HepG2 (cell line): ENCODE results near the gene MBTPS1. TPM values are rescaled to one million over a fixed set of nuclear protein-coding genes. Genes with fewer than 3 reads are reported as not detected.

Experiments
- AHR ChIP-seq: IDR thresholded peaks from 2 replicates; pipeline ENCODE4 v1.6.1; 2018; ENCODE audit warnings: missing genetic modification reagents, missing compliant biosample characterization
- ARHGAP35 ChIP-seq: sonication (generic); formaldehyde crosslinking; IDR thresholded peaks from 2 replicates; pipeline ENCODE4 v1.9.0; 2022; ENCODE audit warnings: mild to moderate bottlenecking, inconsistent platforms, moderate library complexity, missing genetic modification reagents, borderline replicate concordance
- ARID2 ChIP-seq: sonication (generic); formaldehyde crosslinking; IDR thresholded peaks from 2 replicates; pipeline ENCODE4 v1.8.1; 2022; ENCODE audit warnings: mild to moderate bottlenecking, missing genetic modification reagents, borderline replicate concordance
- CENPT ChIP-seq: sonication (generic); formaldehyde crosslinking; IDR thresholded peaks from 2 replicates; pipeline ENCODE4 v1.8.0; 2022; ENCODE audit warnings: low read depth, mild to moderate bottlenecking, moderate library complexity, missing genetic modification reagents
- DNMT1 ChIP-seq: sonication (generic); formaldehyde crosslinking; IDR thresholded peaks from 2 replicates; pipeline ENCODE4 v1.5.1; 2020; ENCODE audit warnings: mild to moderate bottlenecking, missing genetic modification reagents
- HDAC6 ChIP-seq: fragments of 200-600 bp; sonication (generic); IDR thresholded peaks from 2 replicates; pipeline ENCODE4 v1.7.0; 2017; ENCODE audit warnings: mild to moderate bottlenecking, antibody characterized with exemption, low read length, low read depth
- MAF1 ChIP-seq: sonication (generic); formaldehyde crosslinking; IDR thresholded peaks from 2 replicates; pipeline ENCODE4 v1.5.0; 2020; ENCODE audit warnings: missing genetic modification reagents, borderline replicate concordance
- MAFF ChIP-seq: IDR thresholded peaks from 2 replicates; pipeline ENCODE4 v1.6.1; 2011; ENCODE audit warnings: low read depth, low read length, improper control_type of control experiment
- MLLT10 ChIP-seq: sonication (generic); formaldehyde crosslinking; IDR thresholded peaks from 2 replicates; pipeline ENCODE4 v1.4.0; 2020; ENCODE audit warnings: missing genetic modification reagents
- MZF1 ChIP-seq: sonication (generic); formaldehyde crosslinking; IDR thresholded peaks from 2 replicates; pipeline ENCODE4 v1.8.1; 2023; ENCODE audit warnings: mild to moderate bottlenecking, missing genetic modification reagents, borderline replicate concordance
- RARA ChIP-seq: IDR thresholded peaks from 2 replicates; pipeline ENCODE4 v1.6.1; 2016; ENCODE audit warnings: missing genetic modification reagents, missing compliant biosample characterization
- REPIN1 ChIP-seq: sonication (generic); formaldehyde crosslinking; IDR thresholded peaks from 2 replicates; pipeline ENCODE4 v1.8.0; 2022; ENCODE audit warnings: missing genetic modification reagents, low read depth, mild to moderate bottlenecking, borderline replicate concordance
- ZHX1 ChIP-seq: sonication (generic); formaldehyde crosslinking; IDR thresholded peaks from 2 replicates; pipeline ENCODE4 v1.8.1; 2022; ENCODE audit warnings: low read depth, mild to moderate bottlenecking, missing genetic modification reagents
- ZNF101 ChIP-seq: sonication (generic); formaldehyde crosslinking; IDR thresholded peaks from 2 replicates; pipeline ENCODE4 v1.4.0; 2020; ENCODE audit warnings: mild to moderate bottlenecking, low read depth, missing genetic modification reagents, borderline replicate concordance
- ZNF224 ChIP-seq: sonication (generic); formaldehyde crosslinking; IDR thresholded peaks from 2 replicates; pipeline ENCODE4 v1.5.0; 2020; ENCODE audit warnings: mild to moderate bottlenecking, missing genetic modification reagents
- ZNF292 ChIP-seq: sonication (generic); formaldehyde crosslinking; IDR thresholded peaks from 2 replicates; pipeline ENCODE4 v1.8.1; 2022; ENCODE audit warnings: mild to moderate bottlenecking, low read depth, missing genetic modification reagents, borderline replicate concordance
- ZNF614 ChIP-seq: IDR thresholded peaks from 2 replicates; pipeline ENCODE4 v1.6.1; 2018; ENCODE audit warnings: missing biosample characterization, missing genetic modification reagents, inconsistent platforms, borderline replicate concordance
- ZNF615 ChIP-seq: sonication (generic); formaldehyde crosslinking; IDR thresholded peaks from 2 replicates; pipeline ENCODE4 v1.5.0; 2020; ENCODE audit warnings: mild to moderate bottlenecking, missing genetic modification reagents, borderline replicate concordance
- ZNF766 ChIP-seq: sonication (generic); formaldehyde crosslinking; IDR thresholded peaks from 2 replicates; pipeline ENCODE4 v1.5.0; 2020; ENCODE audit warnings: missing genetic modification reagents, borderline replicate concordance
- ZNF879 ChIP-seq: sonication (generic); formaldehyde crosslinking; IDR thresholded peaks from 2 replicates; pipeline ENCODE4 v1.8.1; 2023; ENCODE audit warnings: missing genetic modification reagents
- polyA plus RNA-seq, 8 experiments: library from polyadenylated mRNA; depleted of rRNA in 3 of 8; stranded (reverse) in 7 of 8; unstranded in 1 of 8; fragments of >200 nt; fragmentation: Illumina TruSeq in 4 of 8; extraction: Trizol in 4 of 8; gene quantifications; 2 replicates each; pipeline versions ENCODE4 v1.2.1 to v1.2.3, GENCODE V29; 2011 to 2016; ENCODE audit warnings: low read depth in 4 of 8, missing spikeins in 1 of 8, mixed read lengths in 1 of 8; ENCODE audit not compliant: insufficient read depth in 1 of 8
- total RNA-seq, 5 experiments: library from RNA; depleted of rRNA; stranded (reverse); fragments of >200 nt; fragmentation: Illumina TruSeq; extraction: Trizol; gene quantifications; 2 replicates each; pipeline ENCODE4 v1.2.3, GENCODE V29; 2016; ENCODE audit warnings: low read depth in 1 of 5
- TF ChIP-seq, protein P1 (sequence below): fragments of 450-650 bp; IDR thresholded peaks from 2 replicates; pipeline ENCODE4 v1.6.1; 2017
- TF ChIP-seq, protein P2 (sequence below): IDR thresholded peaks from 2 replicates; pipeline ENCODE4 v1.6.1; 2016; ENCODE audit warnings: low read depth, missing genetic modification reagents, missing compliant biosample characterization

The MBTPS1 gene
- total and polyA plus RNA-seq, 2 of the 13 experiments (the other 11 are each of a cell fraction or from before 2014, with no cell fraction given) = 56.7 to 91.3 TPM

DNA sequence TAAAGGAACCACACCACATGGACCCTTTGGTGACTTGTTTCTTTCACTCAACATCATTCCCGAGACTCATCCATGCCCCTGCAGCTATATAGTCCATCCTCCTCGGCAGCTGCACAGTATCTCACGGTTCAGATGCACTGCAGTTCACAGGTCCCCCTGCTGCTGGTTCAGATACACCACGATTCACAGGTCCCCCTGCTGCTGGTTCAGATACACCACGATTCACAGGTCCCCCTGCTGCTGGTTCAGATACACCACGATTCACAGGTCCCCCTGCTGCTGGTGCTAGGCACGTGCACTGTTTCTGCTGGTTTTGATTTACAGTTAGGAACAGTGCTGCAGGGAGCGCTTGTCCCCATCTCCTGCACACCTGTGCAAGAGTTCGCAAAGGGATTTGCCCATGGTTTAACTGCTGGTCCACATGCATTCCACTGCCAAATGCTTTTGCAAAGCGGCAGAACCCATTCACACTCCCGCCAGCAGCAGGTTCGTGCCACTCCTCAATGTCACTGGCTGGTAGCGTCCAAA, 24.5 kb upstream of the MBTPS1 start (continued):
- TF ChIP-seq ZNF224 (CRISPR knock-in tag) = no peak
- TF ChIP-seq, protein P1, sequence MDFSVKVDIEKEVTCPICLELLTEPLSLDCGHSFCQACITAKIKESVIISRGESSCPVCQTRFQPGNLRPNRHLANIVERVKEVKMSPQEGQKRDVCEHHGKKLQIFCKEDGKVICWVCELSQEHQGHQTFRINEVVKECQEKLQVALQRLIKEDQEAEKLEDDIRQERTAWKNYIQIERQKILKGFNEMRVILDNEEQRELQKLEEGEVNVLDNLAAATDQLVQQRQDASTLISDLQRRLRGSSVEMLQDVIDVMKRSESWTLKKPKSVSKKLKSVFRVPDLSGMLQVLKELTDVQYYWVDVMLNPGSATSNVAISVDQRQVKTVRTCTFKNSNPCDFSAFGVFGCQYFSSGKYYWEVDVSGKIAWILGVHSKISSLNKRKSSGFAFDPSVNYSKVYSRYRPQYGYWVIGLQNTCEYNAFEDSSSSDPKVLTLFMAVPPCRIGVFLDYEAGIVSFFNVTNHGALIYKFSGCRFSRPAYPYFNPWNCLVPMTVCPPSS = no peak
- TF ChIP-seq MZF1 (CRISPR knock-in tag) = no peak
- no peak for TF ChIP-seq AHR (CRISPR knock-in tag)
- TF ChIP-seq MLLT10 = no peak
- TF ChIP-seq HDAC6 = no peak
- TF ChIP-seq ZHX1 (CRISPR knock-in tag) = 0 out of 2 replicates have a peak, but pooled peaks have one; percentile 53
- no peak for TF ChIP-seq ZNF101 (CRISPR knock-in tag)
- no peak for TF ChIP-seq ARID2 (CRISPR knock-in tag)
- TF ChIP-seq ZNF292 = peak; percentile 93; the same call in 1 of the 2 replicates
- no peak for TF ChIP-seq CENPT (CRISPR knock-in tag)
- peak; percentile 90; the same call in 1 of the 2 replicates for TF ChIP-seq REPIN1
- no peak for TF ChIP-seq RARA (CRISPR knock-in tag)
- no peak for TF ChIP-seq ZNF766 (CRISPR knock-in tag)
- TF ChIP-seq ZNF614 (CRISPR knock-in tag) = no peak
- TF ChIP-seq ARHGAP35 (CRISPR knock-in tag) = no peak
- no peak for TF ChIP-seq ZNF879 (CRISPR knock-in tag)
- no peak for TF ChIP-seq ZNF615 (CRISPR knock-in tag)
- TF ChIP-seq, protein P2, sequence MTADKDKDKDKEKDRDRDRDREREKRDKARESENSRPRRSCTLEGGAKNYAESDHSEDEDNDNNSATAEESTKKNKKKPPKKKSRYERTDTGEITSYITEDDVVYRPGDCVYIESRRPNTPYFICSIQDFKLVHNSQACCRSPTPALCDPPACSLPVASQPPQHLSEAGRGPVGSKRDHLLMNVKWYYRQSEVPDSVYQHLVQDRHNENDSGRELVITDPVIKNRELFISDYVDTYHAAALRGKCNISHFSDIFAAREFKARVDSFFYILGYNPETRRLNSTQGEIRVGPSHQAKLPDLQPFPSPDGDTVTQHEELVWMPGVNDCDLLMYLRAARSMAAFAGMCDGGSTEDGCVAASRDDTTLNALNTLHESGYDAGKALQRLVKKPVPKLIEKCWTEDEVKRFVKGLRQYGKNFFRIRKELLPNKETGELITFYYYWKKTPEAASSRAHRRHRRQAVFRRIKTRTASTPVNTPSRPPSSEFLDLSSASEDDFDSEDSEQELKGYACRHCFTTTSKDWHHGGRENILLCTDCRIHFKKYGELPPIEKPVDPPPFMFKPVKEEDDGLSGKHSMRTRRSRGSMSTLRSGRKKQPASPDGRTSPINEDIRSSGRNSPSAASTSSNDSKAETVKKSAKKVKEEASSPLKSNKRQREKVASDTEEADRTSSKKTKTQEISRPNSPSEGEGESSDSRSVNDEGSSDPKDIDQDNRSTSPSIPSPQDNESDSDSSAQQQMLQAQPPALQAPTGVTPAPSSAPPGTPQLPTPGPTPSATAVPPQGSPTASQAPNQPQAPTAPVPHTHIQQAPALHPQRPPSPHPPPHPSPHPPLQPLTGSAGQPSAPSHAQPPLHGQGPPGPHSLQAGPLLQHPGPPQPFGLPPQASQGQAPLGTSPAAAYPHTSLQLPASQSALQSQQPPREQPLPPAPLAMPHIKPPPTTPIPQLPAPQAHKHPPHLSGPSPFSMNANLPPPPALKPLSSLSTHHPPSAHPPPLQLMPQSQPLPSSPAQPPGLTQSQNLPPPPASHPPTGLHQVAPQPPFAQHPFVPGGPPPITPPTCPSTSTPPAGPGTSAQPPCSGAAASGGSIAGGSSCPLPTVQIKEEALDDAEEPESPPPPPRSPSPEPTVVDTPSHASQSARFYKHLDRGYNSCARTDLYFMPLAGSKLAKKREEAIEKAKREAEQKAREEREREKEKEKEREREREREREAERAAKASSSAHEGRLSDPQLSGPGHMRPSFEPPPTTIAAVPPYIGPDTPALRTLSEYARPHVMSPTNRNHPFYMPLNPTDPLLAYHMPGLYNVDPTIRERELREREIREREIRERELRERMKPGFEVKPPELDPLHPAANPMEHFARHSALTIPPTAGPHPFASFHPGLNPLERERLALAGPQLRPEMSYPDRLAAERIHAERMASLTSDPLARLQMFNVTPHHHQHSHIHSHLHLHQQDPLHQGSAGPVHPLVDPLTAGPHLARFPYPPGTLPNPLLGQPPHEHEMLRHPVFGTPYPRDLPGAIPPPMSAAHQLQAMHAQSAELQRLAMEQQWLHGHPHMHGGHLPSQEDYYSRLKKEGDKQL (CRISPR knock-in tag) = no peak
- TF ChIP-seq MAF1 = no peak
- peak; percentile 75; the same call in 1 of the 2 replicates for TF ChIP-seq DNMT1 (CRISPR knock-in tag)
- no peak for TF ChIP-seq MAFF
